ELR (cell line): Measurements from ENCODE around the gene TMEM178B.
"Not testable (repeated sequence)": the region's sequence is repeated elsewhere in the genome, so short reads cannot be mapped to it uniquely, and the experiment has no call there.

Experiments used
- DNase-seq: peaks from one replicate; pipeline ENCODE4 v3.0.0-alpha.2; 2015; ENCODE audit warnings: low read depth

TMEM178B gene

DNA sequence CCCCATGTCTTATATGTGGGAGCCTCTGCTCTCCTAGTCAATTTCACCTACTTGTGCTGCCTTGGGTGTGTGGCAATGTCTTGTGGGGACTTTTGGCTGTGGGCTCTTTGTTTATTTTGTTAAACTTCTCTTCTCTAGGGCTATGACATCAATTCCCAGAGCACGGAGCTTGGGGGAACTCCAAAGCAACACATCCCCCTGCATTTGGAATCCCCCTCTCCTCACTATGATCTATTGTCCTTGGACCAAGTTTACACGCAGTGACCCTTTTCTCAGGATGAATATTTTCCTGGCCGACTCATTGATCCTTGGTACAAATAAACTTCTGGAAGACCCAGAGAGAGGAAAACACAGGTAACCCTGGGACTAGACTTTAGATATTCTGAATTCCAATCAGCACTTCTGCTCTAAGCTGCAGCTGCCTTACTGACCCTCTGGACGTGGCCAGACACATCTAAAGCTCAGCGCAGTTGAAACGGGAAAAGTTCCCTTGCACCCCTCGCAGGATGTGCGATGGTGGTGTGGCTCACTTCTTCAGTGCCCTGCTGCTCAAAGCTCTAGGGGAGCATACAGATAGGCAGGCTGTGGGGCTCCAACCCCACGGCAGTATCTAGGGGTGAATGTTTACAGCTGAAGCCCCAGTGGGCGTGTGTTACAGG is 110.8 kb downstream of the TMEM178B start:
- DNase-seq = no peak

- DNase-seq = no peak
Observed at GRCh38 chr7:141185369-141185967, 111.6 kb downstream of the TMEM178B start.

GRCh38 chr7:141189231-141189630 is 115.4 kb downstream of the TMEM178B start:
- no peak for DNase-seq

- no peak for DNase-seq
Observed at GRCh38 chr7:141190495-141190894, 116.6 kb downstream of the TMEM178B start.

DNA sequence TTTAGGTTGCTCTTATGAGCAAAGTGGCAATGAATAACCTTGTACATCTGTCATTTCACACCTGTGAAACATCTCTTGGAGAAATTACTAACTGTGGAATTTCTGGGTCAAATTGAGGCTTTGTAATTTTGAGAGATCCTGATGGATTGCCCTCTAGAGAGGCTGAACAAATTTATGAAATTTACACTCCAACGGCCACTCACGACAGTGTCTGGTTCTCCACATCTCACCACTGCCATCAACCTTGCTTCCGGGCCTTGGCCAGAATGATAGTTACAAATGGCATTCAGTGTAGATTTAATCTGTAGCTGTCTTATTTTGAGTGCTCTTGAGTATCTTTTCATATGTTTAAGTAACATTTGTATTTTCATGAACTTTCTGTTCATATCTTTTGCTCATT is 117.4 kb downstream of the TMEM178B start:
- no peak for DNase-seq

GRCh38 chr7:141193066-141193465 is 119.2 kb downstream of the TMEM178B start:
- no peak for DNase-seq

DNA sequence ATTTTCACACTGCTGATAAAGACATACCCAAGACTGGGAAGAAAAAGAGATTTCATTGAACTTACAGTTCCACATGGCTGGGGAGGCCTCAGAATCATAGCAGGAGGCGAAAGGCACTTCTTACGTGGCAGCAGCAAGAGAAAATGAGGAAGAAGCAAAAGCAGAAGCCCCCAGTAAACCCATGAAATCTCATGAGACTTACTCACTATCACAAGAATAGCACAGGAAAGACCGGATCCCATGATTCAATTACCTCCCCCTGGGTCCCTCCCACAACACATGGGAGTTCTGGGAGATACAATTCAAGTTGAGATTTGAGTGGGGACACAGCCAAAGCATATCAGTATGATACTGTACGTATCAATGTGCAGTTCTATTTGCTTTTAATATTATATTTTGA is 121.9 kb downstream of the TMEM178B start:
- DNase-seq = not testable (repeated sequence)

DNA sequence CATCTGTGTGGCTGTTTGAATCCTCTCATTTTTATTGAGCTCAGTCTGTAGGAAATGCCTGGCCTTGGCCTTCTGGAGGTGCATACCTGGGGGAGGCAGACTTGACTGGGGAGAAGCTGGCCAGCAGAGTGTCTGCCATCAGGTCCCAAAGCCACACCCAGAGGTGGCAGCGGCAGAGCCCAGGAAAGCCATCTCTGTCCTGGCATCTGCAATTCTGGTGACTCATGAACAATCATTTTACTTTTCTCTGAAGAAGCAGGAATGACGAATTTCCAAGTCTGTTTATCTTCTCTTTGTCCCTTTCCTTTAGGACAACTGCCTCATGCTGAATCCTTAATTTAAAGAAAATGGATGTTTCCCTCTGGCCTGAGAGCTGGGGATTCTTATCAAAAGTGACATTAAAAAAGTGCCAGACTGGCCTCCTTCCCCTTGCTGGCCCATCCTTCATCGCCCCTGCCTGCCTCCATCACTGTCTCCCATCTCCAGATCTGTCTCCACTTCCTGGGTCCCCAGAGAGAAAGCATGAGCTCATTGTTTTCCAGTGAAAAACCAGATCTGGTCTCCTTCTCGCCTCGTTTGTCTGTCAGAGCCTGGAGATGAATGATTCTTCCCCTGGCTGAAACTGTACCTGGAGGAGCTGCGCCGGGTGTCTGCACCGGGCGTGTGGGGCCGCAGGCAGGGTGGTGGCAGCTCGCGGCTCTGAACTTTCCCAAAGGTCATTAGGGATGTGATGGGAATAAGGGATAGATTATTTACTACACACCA is 124.5 kb downstream of the TMEM178B start:
- DNase-seq = peak; percentile 19

GRCh38 chr7:141200191-141201108 is 126.6 kb downstream of the TMEM178B start:
- no peak for DNase-seq

GRCh38 chr7:141201145-141201885 is 127.5 kb downstream of the TMEM178B start:
- no peak for DNase-seq

- DNase-seq = no peak
Observed at GRCh38 chr7:141202535-141202934, 128.7 kb downstream of the TMEM178B start.

GRCh38 chr7:141203177-141203576 is 129.3 kb downstream of the TMEM178B start:
- no peak for DNase-seq

- no peak for DNase-seq
Observed at GRCh38 chr7:141203586-141203985, 129.7 kb downstream of the TMEM178B start.

DNA sequence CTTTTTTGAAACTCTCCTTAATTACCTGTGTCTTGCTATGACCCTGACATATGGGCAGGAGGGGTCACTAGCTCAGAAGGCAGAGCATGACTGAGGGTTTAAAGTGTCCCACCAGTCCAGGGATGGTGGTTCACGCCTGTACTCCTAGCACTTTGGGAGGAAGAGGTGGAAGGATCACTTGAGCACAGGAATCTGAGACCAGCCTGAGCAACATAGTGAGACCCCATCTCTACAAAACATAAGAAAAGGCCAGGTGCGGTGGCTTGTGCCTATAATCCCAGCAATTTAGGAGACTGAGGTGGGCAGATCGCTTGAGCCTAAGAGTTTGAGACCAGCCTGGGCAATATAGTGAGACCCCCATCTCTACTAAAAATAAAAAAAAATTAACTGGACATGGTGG is 133.8 kb downstream of the TMEM178B start:
- no peak for DNase-seq

GRCh38 chr7:141208539-141208938 is 134.7 kb downstream of the TMEM178B start:
- no peak for DNase-seq

- peak; percentile 2 for DNase-seq
Observed at GRCh38 chr7:141209454-141209853, 135.6 kb downstream of the TMEM178B start.

GRCh38 chr7:141210862-141211261 is 137.0 kb downstream of the TMEM178B start:
- DNase-seq = no peak

GRCh38 chr7:141213226-141213625 is 139.4 kb downstream of the TMEM178B start:
- no peak for DNase-seq

- DNase-seq = no peak
Observed at GRCh38 chr7:141217938-141218337, 144.1 kb downstream of the TMEM178B start.

GRCh38 chr7:141218941-141219340 is 145.1 kb downstream of the TMEM178B start:
- no peak for DNase-seq

GRCh38 chr7:141220263-141220880 is 146.5 kb downstream of the TMEM178B start:
- peak; percentile 40 for DNase-seq
